Fibroblast of mammary gland (primary cell): Measurements from ENCODE around the gene STXBP6.

Source experiments
- DNase-seq: peaks from one replicate; pipeline ENCODE4 v3.0.0-alpha.2; 2010; ENCODE audit warnings: low read depth
- H3K4me3 ChIP-seq: 2 replicates; pipeline ENCODE4 v1.5.1; 2011; ENCODE audit warnings: low read depth, mild to moderate bottlenecking, low read length, moderate library complexity; ENCODE audit not compliant: control insufficient read depth
- TF ChIP-seq, protein P1 (sequence below): conservative IDR thresholded peaks from 2 replicates; pipeline ENCODE4 v1.5.1; 2011; ENCODE audit warnings: low read depth, low read length, inconsistent platforms; ENCODE audit not compliant: control insufficient read depth, insufficient read depth

Gene STXBP6

GRCh38 chr14:24879661-24880386, 170.1 kb downstream of the STXBP6 start:
- TF ChIP-seq, protein P1, sequence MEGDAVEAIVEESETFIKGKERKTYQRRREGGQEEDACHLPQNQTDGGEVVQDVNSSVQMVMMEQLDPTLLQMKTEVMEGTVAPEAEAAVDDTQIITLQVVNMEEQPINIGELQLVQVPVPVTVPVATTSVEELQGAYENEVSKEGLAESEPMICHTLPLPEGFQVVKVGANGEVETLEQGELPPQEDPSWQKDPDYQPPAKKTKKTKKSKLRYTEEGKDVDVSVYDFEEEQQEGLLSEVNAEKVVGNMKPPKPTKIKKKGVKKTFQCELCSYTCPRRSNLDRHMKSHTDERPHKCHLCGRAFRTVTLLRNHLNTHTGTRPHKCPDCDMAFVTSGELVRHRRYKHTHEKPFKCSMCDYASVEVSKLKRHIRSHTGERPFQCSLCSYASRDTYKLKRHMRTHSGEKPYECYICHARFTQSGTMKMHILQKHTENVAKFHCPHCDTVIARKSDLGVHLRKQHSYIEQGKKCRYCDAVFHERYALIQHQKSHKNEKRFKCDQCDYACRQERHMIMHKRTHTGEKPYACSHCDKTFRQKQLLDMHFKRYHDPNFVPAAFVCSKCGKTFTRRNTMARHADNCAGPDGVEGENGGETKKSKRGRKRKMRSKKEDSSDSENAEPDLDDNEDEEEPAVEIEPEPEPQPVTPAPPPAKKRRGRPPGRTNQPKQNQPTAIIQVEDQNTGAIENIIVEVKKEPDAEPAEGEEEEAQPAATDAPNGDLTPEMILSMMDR, result no peak
- H3K4me3 ChIP-seq, result no peak overlapping the region
- peak; percentile 21 for DNase-seq

GRCh38 chr14:24876996-24877395, 173.0 kb downstream of the STXBP6 start:
- H3K4me3 ChIP-seq, result no peak overlapping the region

GRCh38 chr14:24875991-24876878, 173.7 kb downstream of the STXBP6 start:
- TF ChIP-seq, protein P1, result no peak
- no peak overlapping the region for H3K4me3 ChIP-seq

More at GRCh38 chr14:24876996-24877395, 173.0 kb downstream of the STXBP6 start:
- DNase-seq, result no peak
- TF ChIP-seq, protein P1, result no peak

GRCh38 chr14:24875203-24875838, 174.6 kb downstream of the STXBP6 start:
- DNase-seq, result no peak

More at GRCh38 chr14:24875991-24876878, 173.7 kb downstream of the STXBP6 start:
- no peak for DNase-seq

GRCh38 chr14:24874514-24875202, 175.3 kb downstream of the STXBP6 start:
- no peak overlapping the region for H3K4me3 ChIP-seq
- DNase-seq, result no peak
- TF ChIP-seq, protein P1, result no peak

More at GRCh38 chr14:24875203-24875838, 174.6 kb downstream of the STXBP6 start:
- TF ChIP-seq, protein P1, result no peak
- no peak overlapping the region for H3K4me3 ChIP-seq

DNA sequence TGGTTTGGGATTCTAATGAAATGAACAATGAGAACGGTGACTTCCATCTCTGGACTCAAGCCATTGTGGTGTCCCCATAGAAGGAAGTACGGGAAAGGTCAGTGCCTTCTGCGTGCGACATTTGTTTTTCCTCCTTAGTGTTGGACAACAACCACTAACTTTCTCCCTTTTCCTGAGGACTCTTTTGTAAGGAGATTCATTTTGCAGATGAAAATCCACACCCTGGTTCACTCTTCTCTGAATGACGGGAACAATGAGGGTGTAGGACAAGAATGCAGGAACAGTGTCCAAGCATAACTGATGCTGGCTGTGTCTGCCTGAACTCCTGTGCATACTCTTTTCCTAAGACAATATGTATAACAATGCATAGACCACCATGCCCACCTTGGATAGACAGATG, 176.4 kb downstream of the STXBP6 start:
- TF ChIP-seq, protein P1, result no peak
- no peak for DNase-seq
- H3K4me3 ChIP-seq, result no peak overlapping the region
